NCI-H187 (cell line): ENCODE measurements around the gene NRXN3.

ENCODE experiments used
- DNase-seq, 2 experiments: peaks; one replicate each; lab custom pipeline; 2025; lab: John Stamatoyannopoulos, UW

NRXN3 gene

GRCh38 chr14:79686196-79686595, 1516.0 kb downstream of the NRXN3 start:
- no peak for DNase-seq

DNA sequence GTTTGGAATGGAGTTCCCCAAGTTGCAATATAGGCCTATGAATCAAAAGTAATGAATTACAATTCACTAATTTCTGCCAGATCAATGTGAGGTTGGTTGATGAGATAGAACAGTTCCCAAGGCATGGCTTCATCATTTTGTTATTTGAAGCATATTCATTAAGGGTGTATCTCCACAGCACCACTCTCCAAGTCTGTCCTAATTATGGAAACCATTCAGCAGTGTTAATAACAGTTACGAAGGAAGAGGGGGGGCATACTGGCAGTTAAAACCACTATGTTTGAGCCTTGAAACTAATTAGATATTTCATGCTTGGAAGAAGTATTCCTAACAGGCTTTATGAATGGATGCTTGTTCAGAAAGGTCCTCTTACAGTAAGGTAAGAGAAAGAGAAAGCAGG, 1520.8 kb downstream of the NRXN3 start:
- no peak for DNase-seq

GRCh38 chr14:79693935-79694334, 1523.8 kb downstream of the NRXN3 start:
- DNase-seq = no peak

GRCh38 chr14:79695307-79695706, 1525.1 kb downstream of the NRXN3 start:
- DNase-seq = no peak

DNA sequence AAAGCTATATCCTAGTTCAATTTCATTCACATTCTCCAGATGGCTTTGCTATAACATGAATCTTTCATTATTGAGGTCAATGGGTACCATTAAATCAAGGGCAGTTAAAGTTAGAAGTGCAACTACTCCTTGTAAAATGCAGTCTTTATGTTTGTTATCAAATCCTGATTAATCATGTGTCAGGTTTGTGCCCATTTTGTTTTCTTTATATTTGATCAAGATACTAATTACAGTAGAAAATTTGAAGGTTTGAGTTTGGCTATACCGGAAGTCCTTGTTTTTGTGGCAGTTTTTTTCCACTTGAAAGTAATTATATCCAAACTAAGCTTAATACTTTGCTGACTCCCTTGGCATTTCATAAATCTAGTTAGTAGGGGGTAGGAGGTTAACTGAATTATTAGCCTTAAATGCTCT, 1528.1 kb downstream of the NRXN3 start:
- no peak for DNase-seq

DNA sequence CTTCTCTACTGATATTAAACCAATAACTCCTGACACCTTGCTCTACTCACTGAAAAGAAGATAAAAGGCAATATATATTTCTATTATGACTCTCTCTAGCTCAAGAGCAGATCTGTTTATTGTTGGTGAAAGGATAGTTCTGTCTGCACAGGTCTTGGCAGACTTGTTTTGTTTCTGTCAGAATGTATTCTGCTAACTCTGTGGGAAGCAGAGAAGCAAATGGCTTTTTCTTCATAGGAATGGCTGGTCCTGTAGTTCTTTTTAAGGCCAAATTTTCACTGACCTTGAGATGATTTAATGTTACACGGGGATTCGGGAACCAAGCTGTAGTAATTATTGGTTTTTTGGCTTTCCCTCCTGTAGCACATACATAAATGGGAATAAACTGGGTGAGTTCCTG, 1529.0 kb downstream of the NRXN3 start:
- DNase-seq = no peak

GRCh38 chr14:79701371-79701770, 1531.2 kb downstream of the NRXN3 start:
- no peak for DNase-seq

GRCh38 chr14:79702197-79702596, 1532.0 kb downstream of the NRXN3 start:
- DNase-seq = no peak

DNA sequence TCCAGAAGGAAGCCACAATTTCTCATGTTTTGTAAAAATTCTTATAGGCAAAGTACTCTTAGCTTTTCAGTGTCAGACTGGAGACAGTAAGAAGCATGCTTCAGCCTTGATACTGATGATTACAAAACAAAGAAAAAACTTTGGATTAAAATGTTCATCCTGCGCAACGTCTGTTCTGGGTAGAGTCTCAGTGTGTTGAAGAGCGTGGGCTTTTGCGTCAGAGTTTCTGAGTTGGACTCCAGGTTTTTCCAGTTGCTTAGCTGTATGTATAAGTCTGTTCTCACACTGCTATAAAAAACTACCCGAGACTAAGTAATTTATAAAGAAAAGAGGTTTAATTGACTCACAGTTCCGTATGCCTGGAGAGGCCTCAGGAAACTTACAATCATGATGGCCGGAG, 1533.0 kb downstream of the NRXN3 start:
- DNase-seq = no peak

GRCh38 chr14:79704041-79704807, 1534.1 kb downstream of the NRXN3 start:
- no peak for DNase-seq

GRCh38 chr14:79705126-79705894, 1535.1 kb downstream of the NRXN3 start:
- DNase-seq = no peak

DNA sequence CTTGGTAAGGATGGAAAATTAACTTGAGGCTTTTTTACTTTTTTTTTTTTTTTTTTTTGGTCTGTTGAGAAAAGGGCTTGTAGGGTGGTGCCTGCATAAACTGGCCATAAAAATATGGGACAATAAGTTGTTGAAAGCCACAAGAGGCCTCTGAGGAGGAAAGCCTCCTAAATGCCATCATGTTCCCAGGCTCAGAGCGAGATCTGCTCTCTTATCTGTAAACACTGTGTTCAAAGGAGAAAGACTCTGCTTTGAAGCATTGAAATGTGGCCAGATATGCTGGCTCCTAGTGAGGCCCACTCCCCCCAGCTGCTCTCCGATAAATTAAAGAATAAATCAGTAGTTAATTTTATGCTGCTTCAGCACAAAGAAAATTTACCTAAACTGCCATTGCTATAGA, 1536.2 kb downstream of the NRXN3 start:
- DNase-seq = no peak

DNA sequence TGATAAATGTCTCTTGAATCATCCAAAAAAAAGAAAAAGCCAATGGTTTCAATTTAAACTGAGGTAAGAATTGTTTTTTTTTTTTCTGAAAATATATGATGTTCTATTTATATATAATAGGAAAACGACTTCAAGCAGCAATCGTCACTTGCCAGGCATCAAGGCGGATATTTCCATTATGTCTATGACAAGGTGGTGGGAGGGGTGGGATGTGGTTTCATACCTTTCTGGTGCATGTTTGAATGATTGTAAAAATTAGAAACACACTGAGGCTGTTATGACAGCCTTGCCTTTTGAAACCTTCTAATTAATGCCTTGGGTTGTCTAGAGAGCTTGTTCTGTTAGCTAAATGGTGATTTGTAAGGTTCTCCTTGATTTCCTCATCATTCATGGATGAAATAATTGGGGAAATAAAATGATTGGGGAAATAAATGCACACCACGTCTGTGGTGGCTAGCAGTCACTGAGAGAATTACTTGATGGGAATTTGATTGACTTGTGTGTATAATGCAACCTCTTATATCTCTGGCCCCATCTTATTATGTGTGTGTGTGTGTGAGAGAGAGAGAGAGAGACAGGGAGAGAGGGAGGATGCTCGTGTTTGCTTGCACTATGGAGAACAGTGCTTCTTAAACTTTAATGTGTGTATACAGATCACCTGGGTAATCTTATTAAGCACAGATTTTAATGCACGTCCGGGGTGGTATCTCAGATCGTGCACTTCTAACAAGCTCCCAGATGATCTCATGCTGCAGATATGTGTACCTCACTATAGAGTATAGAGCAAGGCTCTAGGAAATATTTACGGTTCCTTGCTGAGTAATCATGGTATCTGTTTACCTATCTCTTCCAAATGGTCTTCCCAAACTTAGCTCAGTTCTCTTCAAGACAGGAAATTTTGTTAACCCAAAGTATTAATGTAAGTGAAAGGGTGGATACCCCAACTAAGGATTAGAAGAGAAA, 1538.5 kb downstream of the NRXN3 start:
- no peak for DNase-seq

DNA sequence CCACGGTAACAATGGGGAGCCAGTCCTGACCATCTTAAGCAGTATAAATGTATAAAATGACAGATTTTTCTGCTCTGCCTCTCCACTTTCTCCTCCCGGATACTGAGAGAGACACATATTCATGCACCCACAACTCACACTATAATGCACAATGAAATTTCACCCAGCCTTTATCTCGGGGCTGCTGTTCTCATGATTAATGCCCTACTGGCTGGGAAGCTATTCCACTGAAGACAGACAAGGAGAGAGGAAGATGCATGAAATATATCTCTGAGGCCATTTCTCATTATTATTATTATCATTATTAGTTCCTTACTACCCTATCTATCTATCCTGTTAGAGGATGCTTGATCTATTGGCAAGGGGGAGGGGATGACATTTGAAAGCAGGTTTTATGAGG, 1539.4 kb downstream of the NRXN3 start:
- DNase-seq = no peak

DNA sequence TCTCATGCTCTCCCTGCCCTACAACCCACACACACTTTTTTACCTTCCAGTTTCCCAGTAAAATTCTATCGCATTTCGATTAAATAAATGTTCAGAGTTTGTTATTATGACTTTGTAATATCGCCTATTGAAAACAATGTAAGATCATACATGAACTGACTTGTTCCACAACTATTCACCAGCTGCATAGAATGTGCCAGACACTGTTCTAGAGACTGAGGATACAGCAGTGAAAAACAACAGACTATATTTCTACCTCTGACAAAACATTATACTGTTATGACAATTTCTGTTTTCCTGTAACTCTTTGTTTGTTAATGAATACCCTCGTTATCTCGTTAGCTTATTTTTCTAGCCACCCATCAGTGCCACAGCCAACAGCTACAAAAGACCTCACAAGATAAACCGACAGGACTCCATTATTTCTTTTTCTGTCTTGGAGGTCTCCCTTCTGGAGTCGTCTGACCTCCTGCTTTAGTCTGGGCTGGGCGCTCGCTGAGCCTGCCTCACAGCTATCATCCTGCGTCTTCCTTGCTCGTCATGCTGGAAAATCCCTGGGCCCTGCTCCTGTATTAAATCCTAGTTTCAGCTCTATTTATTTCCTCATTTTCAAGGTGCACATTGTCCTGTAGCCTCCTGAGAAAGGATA, 1542.3 kb downstream of the NRXN3 start:
- no peak for DNase-seq

DNA sequence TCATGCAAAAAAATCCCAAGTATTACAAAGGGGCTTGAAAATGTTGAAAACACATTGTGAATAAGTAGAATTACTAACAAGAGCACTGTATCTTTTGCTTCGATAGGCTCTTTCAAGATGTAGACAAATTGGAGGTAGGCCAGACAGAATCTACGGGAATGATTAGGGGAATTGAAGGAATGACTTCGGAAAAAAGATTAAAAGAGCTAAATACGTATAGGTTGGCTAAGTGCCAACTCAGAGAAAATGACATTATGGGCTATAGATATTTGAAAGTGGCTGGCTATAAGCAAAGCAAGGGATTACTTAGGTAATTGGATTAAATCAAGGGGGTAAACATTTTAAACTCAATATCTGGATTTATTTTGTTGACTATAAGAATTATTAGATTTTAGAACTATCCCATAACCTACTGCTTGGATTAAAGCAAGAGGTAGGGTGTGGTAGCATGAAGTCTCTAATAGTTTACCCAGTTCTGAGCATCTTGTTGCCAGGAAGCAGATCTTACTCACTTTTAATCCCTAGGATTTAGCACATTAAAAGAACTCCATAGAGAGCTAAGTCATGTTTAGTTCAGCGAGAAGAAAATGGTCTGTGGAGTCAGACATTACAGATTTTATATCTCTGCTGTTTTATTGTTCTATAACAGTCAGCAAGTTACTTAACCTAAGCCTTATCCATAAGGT, 1551.4 kb downstream of the NRXN3 start:
- DNase-seq = no peak

- DNase-seq = no peak
These were observed 1555.0 kb downstream of the NRXN3 start for GRCh38 chr14:79724934-79725717.

- DNase-seq = no peak
These were observed 1557.7 kb downstream of the NRXN3 start for GRCh38 chr14:79727900-79728299.

DNA sequence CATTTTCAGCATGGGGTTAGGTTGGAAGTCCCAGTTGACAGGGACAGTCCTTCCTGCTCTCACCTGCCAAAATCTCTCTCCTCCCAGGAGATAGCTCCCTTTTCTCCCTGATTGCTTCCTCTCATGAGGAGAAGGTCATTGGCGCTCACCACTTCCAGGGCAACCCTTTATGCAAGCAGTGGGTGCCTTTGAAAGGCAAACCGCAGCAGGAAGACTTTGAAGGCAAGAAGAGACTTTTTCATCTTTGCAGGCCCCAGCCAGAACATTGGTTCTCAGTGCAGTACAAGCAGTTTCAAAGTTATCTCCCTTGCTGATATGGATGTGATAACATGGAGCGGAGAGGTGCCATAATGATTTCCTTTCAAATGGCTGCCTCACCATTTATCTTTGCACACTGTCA, 1558.2 kb downstream of the NRXN3 start:
- DNase-seq = no peak

- no peak for DNase-seq
These were observed 1559.6 kb downstream of the NRXN3 start for GRCh38 chr14:79729731-79730130.
